ENCODE data around the gene OR13C8. TPM values are rescaled to one million over a fixed set of nuclear protein-coding genes. Genes with fewer than 3 reads are reported as not detected.

Gene OR13C8
- total RNA-seq, 4 donors from 2014 or later = not detected

GRCh38 chr9:104553261-104553660 is 15.7 kb upstream of the OR13C8 start:
- no peaks in the 10 kb centered on the region for H3K9me3 ChIP-seq
- no peak overlapping the region for H3K27ac ChIP-seq
- H3K4me1 ChIP-seq = no peaks in the 10 kb centered on the region
- intact Hi-C loops (cut with DNase I; ENCODE audit: low total_unique reads) = no loop called here
- no peak overlapping the region for H3K4me3 ChIP-seq
- DNase-seq = no peak
- no peaks in the 10 kb centered on the region for H3K27me3 ChIP-seq
- no peaks in the 10 kb centered on the region for H3K36me3 ChIP-seq
- TF ChIP-seq CTCF (IDR thresholded peaks at IDR 0.05) = no peak
- TF ChIP-seq POLR2A (IDR thresholded peaks at IDR 0.05) = no peak

- Histone ChIP-seq H3K4me3 (no peak overlapping the region), H3K4me1 (no peaks in the 10 kb centered on the region), H3K27ac (no peak overlapping the region), H3K9me3 (no peaks in the 10 kb centered on the region), H3K27me3 (no peaks in the 10 kb centered on the region), H3K36me3 (no peaks in the 10 kb centered on the region)
- no peak for DNase-seq
- intact Hi-C loops (cut with DNase I; ENCODE audit: low total_unique reads) = no loop called here
- TF ChIP-seq CTCF (IDR thresholded peaks at IDR 0.05) (no peak), POLR2A (IDR thresholded peaks at IDR 0.05) (no peak)
Observed at GRCh38 chr9:104555521-104555920, 13.4 kb upstream of the OR13C8 start.

- no peaks in the 10 kb centered on the region for H3K36me3 ChIP-seq
- no peaks in the 10 kb centered on the region for H3K27me3 ChIP-seq
- H3K27ac ChIP-seq = no peak overlapping the region
- no peaks in the 10 kb centered on the region for H3K4me1 ChIP-seq
- intact Hi-C loops (cut with DNase I; ENCODE audit: low total_unique reads) = no loop called here
- no peak for DNase-seq
- H3K4me3 ChIP-seq = no peak overlapping the region
- TF ChIP-seq POLR2A (IDR thresholded peaks at IDR 0.05) (no peak), CTCF (IDR thresholded peaks at IDR 0.05) (no peak)
- H3K9me3 ChIP-seq = no peaks in the 10 kb centered on the region
Observed at GRCh38 chr9:104556830-104557634, 11.9 kb upstream of the OR13C8 start.

- Histone ChIP-seq H3K4me1 (no peaks in the 10 kb centered on the region), H3K36me3 (no peaks in the 10 kb centered on the region), H3K4me3 (no peak overlapping the region), H3K27ac (no peak overlapping the region), H3K27me3 (no peaks in the 10 kb centered on the region), H3K9me3 (no peaks in the 10 kb centered on the region)
- TF ChIP-seq CTCF (IDR thresholded peaks at IDR 0.05) = no peak
- no peak for TF ChIP-seq POLR2A (IDR thresholded peaks at IDR 0.05)
- DNase-seq = no peak
- intact Hi-C loops (cut with DNase I; ENCODE audit: low total_unique reads) = no loop called here
Observed at GRCh38 chr9:104564358-104564757, 4.6 kb upstream of the OR13C8 start.

- H3K9me3 ChIP-seq = no peaks in the 10 kb centered on the region
- no peaks in the 10 kb centered on the region for H3K4me1 ChIP-seq
- H3K36me3 ChIP-seq = no peaks in the 10 kb centered on the region
- no peaks in the 10 kb centered on the region for H3K27me3 ChIP-seq
- intact Hi-C loops (cut with DNase I; ENCODE audit: low total_unique reads) = no loop called here
- DNase-seq = no peak
- TF ChIP-seq POLR2A (IDR thresholded peaks at IDR 0.05) (no peak), CTCF (IDR thresholded peaks at IDR 0.05) (no peak)
- H3K4me3 ChIP-seq = no peak overlapping the region
- no peak overlapping the region for H3K27ac ChIP-seq
Observed at GRCh38 chr9:104572612-104573011, 3.6 kb downstream of the OR13C8 start.

Data from uterus (tissue), 4 donors.